HUES48 (cell line): ENCODE results near the gene TBC1D1.

Source experiments
- H3K27ac ChIP-seq: one replicate; pipeline ENCODE4 v1.7.0; 2013; ENCODE audit warnings: low read depth, low read length, inconsistent platforms
- H3K27me3 ChIP-seq: 2 replicates; pipeline ENCODE4 v1.6.1; 2013; ENCODE audit warnings: mild to moderate bottlenecking, low read length; ENCODE audit not compliant: control insufficient read depth, insufficient read depth
- H3K36me3 ChIP-seq: 2 replicates; pipeline ENCODE4 v1.6.1; 2013; ENCODE audit warnings: low read length; ENCODE audit not compliant: control insufficient read depth, insufficient read depth
- H3K4me1 ChIP-seq: 2 replicates; pipeline ENCODE4 v1.6.1; 2013; ENCODE audit warnings: mild to moderate bottlenecking, low read length; ENCODE audit not compliant: control insufficient read depth, insufficient read depth
- H3K4me3 ChIP-seq: 2 replicates; pipeline ENCODE4 v1.5.1; 2013; ENCODE audit warnings: mild to moderate bottlenecking, low read depth, low read length
- H3K9ac ChIP-seq: 2 replicates; pipeline ENCODE4 v1.6.1; 2013; ENCODE audit warnings: mild to moderate bottlenecking, low read depth, low read length, moderate library complexity
- H3K9me3 ChIP-seq: 2 replicates; pipeline ENCODE4 v1.6.1; 2013; ENCODE audit warnings: low read length; ENCODE audit not compliant: control insufficient read depth, insufficient read depth

Gene TBC1D1

DNA sequence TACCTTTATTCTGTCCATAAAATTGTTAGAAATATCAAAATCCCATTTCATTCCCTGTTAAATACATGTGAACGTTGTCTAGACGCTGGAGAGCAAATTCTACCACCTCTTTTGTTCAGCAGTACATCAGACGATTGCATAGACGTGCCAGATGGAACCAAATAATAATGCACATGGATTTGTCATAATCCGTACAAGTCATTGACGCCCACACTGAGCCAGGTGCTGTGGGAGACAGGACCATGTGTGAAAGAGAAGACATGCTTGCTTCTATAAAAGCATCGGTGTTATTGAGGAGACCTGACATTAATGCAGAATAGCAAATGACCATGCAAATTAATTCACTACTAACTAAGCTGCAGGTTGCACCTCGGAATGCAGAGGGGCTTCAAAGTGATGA lies 244.3 kb downstream of the TBC1D1 start:
- Histone ChIP-seq H3K36me3 (peaks cover 60% of the 10 kb centered on the region), H3K4me1 (peaks cover 19% of the 10 kb centered on the region), H3K9ac (no peak overlapping the region), H3K27ac (no peak overlapping the region), H3K4me3 (no peak overlapping the region), H3K9me3 (no peaks in the 10 kb centered on the region), H3K27me3 (peaks cover 6% of the 10 kb centered on the region)

DNA sequence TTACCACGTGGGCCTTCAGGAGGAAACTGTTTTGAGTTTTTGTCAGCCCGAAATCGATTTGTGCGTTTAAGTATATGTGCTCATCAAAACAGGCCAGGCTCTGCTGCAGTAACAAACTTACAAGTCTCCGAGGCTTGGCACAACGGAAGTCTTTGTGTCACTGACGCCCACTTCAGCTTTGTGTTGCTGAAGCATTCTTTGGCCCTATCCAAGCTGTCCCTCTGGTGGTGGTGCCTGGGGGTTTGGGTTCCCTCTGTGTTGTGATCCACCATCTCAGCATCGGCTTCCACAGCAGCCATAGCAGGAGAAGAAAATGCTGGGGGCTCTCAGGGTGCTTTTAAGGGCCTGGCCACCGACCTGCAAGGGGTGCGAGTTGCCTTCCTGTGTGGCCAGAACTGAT lies 245.7 kb downstream of the TBC1D1 start:
- H3K4me3 ChIP-seq, result no peak overlapping the region
- peaks cover 60% of the 10 kb centered on the region for H3K36me3 ChIP-seq
- H3K9ac ChIP-seq, result no peak overlapping the region
- H3K27ac ChIP-seq, result no peak overlapping the region
- H3K9me3 ChIP-seq, result no peaks in the 10 kb centered on the region
- H3K4me1 ChIP-seq, result peaks cover 8% of the 10 kb centered on the region
- H3K27me3 ChIP-seq, result no peaks in the 10 kb centered on the region

DNA sequence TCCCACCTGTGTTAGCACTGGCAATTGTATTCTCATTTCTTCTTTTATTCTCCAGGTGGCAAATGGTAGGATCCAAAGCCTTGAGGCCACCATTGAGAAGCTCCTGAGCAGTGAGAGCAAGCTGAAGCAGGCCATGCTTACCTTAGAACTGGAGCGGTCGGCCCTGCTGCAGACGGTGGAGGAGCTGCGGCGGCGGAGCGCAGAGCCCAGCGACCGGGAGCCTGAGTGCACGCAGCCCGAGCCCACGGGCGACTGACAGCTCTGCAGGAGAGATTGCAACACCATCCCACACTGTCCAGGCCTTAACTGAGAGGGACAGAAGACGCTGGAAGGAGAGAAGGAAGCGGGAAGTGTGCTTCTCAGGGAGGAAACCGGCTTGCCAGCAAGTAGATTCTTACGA lies 246.2 kb downstream of the TBC1D1 start:
- H3K9ac ChIP-seq, result no peak overlapping the region
- H3K27ac ChIP-seq, result no peak overlapping the region
- H3K9me3 ChIP-seq, result no peaks in the 10 kb centered on the region
- H3K36me3 ChIP-seq, result peaks cover 60% of the 10 kb centered on the region
- H3K27me3 ChIP-seq, result no peaks in the 10 kb centered on the region
- H3K4me1 ChIP-seq, result peaks cover 3% of the 10 kb centered on the region; the same call in 1 of the 2 replicates
- H3K4me3 ChIP-seq, result no peak overlapping the region

DNA sequence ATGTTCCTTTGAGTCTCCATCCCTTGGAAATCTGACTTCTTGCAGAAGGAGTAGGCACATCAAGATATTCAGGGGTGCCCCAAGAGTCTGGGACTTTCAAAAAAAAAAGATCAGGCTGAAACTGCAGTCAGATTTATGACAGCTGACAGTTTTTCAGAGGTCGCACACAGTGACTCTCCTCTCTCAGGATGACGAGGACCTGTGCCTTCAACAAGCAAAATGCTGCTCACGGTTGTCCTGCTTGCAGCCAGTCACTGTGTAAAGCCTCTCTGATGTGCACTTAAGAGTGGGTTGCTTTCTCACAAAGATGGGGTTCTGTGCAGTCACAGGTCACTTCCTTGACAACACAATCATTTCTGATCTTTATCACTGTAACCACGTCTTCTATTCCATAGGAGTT lies 247.5 kb downstream of the TBC1D1 start:
- Histone ChIP-seq H3K27me3 (no peaks in the 10 kb centered on the region), H3K4me3 (no peak overlapping the region), H3K36me3 (peaks cover 54% of the 10 kb centered on the region), H3K4me1 (no peaks in the 10 kb centered on the region), H3K27ac (no peak overlapping the region), H3K9ac (no peak overlapping the region), H3K9me3 (no peaks in the 10 kb centered on the region)

DNA sequence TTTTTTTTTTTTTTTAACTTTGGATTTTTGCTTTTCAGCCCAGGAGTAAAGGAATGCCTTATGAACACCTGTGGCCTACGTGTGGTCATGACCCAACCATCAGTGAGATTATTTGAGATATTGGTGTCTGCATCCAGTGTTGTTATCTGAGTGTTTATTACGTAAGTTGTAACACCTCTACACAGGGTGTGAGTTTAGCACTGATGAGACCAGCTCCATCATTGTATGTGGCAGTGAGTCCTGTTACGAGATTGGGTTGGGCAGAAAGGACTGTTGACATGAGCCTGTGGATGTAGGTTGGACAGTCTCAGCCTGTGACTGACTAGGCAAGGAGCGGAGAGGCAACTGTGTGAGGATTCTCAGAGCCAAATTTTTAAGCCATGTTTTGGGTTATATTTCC lies 248.3 kb downstream of the TBC1D1 start:
- Histone ChIP-seq H3K27me3 (no peaks in the 10 kb centered on the region), H3K9ac (no peak overlapping the region), H3K36me3 (peaks cover 45% of the 10 kb centered on the region), H3K4me3 (no peak overlapping the region), H3K4me1 (no peaks in the 10 kb centered on the region), H3K27ac (no peak overlapping the region), H3K9me3 (no peaks in the 10 kb centered on the region)

DNA sequence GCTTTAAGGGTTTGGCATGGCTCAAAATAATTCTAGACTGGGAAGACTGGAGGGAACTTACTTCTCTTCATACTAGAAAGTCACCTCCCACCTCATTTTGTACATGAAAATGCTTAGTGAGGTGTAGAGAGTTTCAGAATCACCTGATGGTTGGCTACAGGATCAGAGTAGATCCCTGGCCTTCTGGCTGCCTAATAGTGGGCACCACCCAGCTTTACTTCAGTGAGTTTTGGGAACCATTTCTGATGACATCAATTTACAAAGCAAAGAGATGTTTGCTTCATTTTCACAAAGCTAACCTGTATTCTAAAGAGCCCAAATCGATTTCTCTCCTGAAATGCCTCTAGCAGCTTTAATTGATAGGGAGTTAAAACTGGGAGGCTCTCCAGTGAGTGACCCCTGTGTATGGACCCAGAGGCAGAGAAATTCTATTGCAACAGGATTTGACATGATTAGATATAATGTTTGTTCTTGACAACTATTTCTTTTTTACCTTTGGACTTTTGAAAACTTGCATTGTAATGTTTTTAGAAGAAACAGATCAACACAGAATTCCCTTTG lies 249.8 kb downstream of the TBC1D1 start:
- Histone ChIP-seq H3K27me3 (no peaks in the 10 kb centered on the region), H3K36me3 (peaks cover 32% of the 10 kb centered on the region), H3K9me3 (no peaks in the 10 kb centered on the region), H3K9ac (no peak overlapping the region), H3K4me1 (no peaks in the 10 kb centered on the region), H3K4me3 (no peak overlapping the region), H3K27ac (no peak overlapping the region)

DNA sequence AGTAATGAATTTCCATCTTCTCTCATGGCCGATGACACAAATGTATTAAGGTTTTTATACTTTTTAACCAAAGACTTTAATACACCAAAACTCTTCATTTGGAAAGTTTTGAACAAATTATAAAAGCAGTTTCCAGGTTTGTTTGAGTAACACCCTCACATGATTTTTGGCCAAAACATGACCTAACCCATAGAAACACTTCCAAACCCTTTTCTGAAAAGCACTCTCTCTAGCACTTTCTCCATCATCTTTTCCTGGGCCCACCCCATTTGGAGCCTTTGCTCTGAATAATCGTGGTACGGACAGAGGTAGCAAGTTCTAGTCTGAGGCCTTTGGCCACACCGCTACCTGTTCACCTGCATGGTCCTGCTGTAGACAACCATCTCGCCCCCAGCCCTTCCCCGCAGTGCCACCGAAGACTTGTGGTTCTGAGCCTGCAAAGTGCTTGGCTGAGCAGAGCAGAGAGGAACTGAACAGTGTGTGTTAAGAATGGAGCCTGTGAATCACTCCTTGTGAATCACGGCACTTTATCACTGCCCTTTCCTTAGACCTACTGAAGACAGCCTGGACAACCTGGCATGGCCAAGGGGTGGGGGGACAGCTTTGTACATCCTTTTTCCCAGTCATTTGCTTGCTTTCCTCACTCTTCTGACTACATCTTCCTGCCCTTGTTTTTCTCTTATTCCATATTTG lies 251.1 kb downstream of the TBC1D1 start:
- no peak overlapping the region for H3K9ac ChIP-seq
- H3K4me1 ChIP-seq, result no peaks in the 10 kb centered on the region
- H3K4me3 ChIP-seq, result no peak overlapping the region
- no peaks in the 10 kb centered on the region for H3K27me3 ChIP-seq
- H3K9me3 ChIP-seq, result no peaks in the 10 kb centered on the region
- H3K36me3 ChIP-seq, result peaks cover 31% of the 10 kb centered on the region
- H3K27ac ChIP-seq, result no peak overlapping the region

DNA sequence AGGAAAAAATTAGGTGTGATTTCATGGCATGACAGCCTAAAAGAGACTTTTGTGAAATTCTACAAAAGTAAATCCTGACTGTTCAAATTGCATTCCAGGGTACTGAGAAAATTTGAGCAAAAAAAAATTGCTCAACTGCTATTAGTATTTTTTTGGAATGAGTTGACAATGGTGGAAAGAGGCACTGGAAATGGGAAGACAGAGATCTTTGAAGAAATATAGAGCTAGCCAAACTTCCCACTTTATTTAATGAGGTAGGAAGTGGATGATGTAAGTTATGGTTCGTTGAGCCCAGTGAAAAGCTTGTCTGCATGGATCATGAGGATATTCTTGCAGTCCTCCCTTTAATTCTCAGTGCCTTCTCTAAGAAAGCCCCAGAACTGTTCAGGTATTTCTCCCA lies 253.1 kb downstream of the TBC1D1 start:
- H3K9ac ChIP-seq, result no peak overlapping the region
- H3K9me3 ChIP-seq, result no peaks in the 10 kb centered on the region
- H3K36me3 ChIP-seq, result peaks cover 11% of the 10 kb centered on the region
- no peaks in the 10 kb centered on the region for H3K27me3 ChIP-seq
- H3K4me1 ChIP-seq, result no peaks in the 10 kb centered on the region
- H3K4me3 ChIP-seq, result no peak overlapping the region
- no peak overlapping the region for H3K27ac ChIP-seq

DNA sequence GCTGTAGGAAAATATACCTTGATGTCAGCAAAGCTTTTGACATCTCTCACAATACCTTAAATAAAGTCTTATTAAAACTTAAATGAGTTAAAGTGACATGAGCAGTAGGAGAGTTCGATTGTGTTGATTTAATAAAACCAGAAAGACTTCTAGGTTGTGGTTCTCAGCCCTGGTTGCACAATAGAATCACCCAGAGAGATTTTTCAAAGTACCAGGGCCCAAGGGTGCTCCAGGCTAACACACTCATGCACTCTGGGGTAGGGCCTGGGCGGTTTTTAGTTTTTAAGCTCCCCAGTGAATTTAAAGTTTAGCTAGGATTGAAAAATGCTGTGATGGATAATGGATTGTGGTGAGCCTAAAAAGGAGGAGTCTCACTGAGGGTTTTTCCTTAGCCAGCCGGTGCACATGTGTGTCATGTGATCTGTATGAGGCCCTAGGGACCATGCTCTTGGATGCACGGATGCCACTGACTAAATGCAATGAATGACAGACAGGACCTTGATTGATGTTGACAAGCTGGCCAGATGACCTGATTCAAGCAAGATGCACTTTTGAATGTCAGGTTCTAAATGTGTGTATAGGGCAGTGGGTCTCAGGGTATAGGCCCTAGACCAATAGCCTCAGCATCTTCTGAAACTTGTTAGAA lies 254.3 kb downstream of the TBC1D1 start:
- H3K36me3 ChIP-seq, result no peaks in the 10 kb centered on the region
- H3K9ac ChIP-seq, result no peak overlapping the region
- H3K9me3 ChIP-seq, result no peaks in the 10 kb centered on the region
- H3K27ac ChIP-seq, result no peak overlapping the region
- no peaks in the 10 kb centered on the region for H3K27me3 ChIP-seq
- no peaks in the 10 kb centered on the region for H3K4me1 ChIP-seq
- no peak overlapping the region for H3K4me3 ChIP-seq

DNA sequence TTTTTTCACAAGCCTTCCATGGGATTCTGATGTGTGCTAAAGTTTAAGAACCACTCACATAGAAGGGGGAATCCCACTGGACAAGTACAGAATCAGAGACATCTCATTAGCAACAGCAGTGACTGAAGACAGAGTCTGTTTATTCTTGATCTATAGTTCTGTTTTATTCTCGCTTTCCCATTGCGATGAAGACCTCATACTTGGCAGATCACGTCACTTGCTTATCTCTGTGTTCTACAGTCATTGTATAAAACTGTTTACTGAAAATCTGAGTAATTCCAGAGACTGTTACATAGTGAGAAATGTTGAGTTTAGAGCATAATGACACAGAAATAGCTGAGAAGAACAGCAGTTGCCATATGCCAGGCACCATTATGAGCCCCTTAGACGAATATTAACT lies 254.9 kb downstream of the TBC1D1 start:
- Histone ChIP-seq H3K27ac (no peak overlapping the region), H3K4me3 (no peak overlapping the region), H3K36me3 (no peaks in the 10 kb centered on the region), H3K4me1 (no peaks in the 10 kb centered on the region), H3K9ac (no peak overlapping the region), H3K27me3 (no peaks in the 10 kb centered on the region), H3K9me3 (no peaks in the 10 kb centered on the region)

DNA sequence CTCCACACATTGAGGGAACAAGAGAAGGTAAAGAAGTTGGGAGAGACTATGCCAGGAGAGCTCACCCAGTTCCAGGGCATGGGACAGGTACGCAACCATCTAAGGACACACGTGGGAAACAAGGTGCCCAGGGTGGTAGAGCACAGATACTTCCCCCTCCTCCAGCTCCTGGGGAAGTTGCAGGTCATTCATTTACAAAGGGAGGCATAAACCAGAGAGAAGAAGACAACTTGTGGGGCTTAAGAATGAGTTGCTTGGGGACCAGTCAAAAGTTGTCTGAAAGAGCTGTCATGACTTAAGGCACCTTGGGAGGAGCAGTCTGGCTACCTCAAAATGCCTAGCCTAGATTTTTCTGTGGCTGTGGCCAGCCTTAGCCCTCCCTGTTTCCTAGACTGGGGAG lies 255.5 kb downstream of the TBC1D1 start:
- H3K27ac ChIP-seq, result no peak overlapping the region
- no peak overlapping the region for H3K9ac ChIP-seq
- no peaks in the 10 kb centered on the region for H3K4me1 ChIP-seq
- no peaks in the 10 kb centered on the region for H3K9me3 ChIP-seq
- H3K36me3 ChIP-seq, result no peaks in the 10 kb centered on the region
- no peak overlapping the region for H3K4me3 ChIP-seq
- H3K27me3 ChIP-seq, result no peaks in the 10 kb centered on the region
